Transverse colon (tissue), 4 donors: Measurements from ENCODE around the gene SYNDIG1L.

Experiments used
- CTCF ChIP-seq, 5 experiments: fragments of 200-600 bp in 3 of 5; fragments of 450-650 bp in 2 of 5; sonication (generic) in 3 of 5; IDR thresholded peaks; 1 replicate in 2 of 5; 2 replicates in 3 of 5; pipeline ENCODE4 v1.5.1; 2016 to 2017; ENCODE audit warnings: antibody characterized with exemption in 5 of 5, inconsistent platforms in 3 of 5, mild to moderate bottlenecking in 2 of 5, moderate library complexity in 1 of 5
- EP300 ChIP-seq: sonication (generic); formaldehyde crosslinking; IDR thresholded peaks from one replicate; pipeline ENCODE4 v1.6.1; 2017; ENCODE audit warnings: antibody characterized with exemption, low read depth
- POLR2A ChIP-seq: fragments of 450-650 bp; IDR thresholded peaks from one replicate; pipeline ENCODE4 v1.6.1; 2016; ENCODE audit warnings: antibody characterized with exemption, mild to moderate bottlenecking, moderate library complexity
- POLR2AphosphoS5 ChIP-seq, 3 donors: sonication (generic); formaldehyde crosslinking; IDR thresholded peaks; one replicate each; pipeline ENCODE4 v1.6.1; 2016; ENCODE audit warnings: antibody characterized with exemption in 3 of 3

GRCh38 chr14:74402401-74403251, 23.4 kb downstream of the SYNDIG1L start:
- no peak for TF ChIP-seq CTCF (IDR thresholded peaks at IDR 0.05)
- no peak for TF ChIP-seq POLR2A
- TF ChIP-seq POLR2AphosphoS5 (IDR thresholded peaks at IDR 0.05), result no peak
- no peak for TF ChIP-seq EP300
